HG02571 (cell line): ENCODE data around the gene SEMA7A.

Source experiments
- ATAC-seq: cut with Tn5 transposase; IDR thresholded peaks from one replicate; pipeline ENCODE4 v1.9.1; 2021; ENCODE audit warnings: mild to moderate bottlenecking, moderate library complexity; ENCODE audit not compliant: unreplicated experiment

Gene SEMA7A

DNA sequence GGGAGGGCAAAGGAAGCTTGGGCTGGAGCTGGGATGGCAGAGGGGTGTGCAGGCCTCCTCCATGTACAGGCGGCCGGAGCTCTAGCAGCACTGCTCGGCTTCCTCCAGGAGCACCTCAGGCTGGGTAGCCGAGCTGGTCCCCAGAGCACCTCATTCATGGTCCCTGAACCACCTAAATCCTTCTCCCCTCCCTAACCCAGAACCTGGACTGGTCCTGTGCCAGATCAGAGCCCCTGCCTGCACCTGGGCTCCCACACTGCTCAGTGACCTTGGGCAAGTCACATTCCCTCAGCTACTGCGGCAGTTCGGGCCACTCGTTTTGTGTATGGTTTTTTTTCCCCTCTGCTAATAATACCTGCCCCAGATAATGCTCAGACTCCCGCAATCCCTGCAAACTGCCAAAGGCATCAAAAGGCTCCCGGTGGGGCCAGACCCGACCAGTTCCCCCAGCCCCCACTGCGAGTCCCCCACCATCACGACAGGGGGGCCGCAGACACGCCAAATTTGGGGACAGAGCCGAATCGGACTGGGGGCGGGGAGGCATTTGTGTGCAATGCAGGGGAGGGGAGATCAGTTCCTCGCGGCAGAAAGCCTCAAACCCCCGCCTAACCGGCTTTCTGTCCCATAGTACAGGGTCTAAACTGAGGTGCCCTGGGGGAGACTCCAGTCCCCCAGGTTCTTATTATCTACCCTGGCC is 1.3 kb downstream of the SEMA7A start:
- no peak for ATAC-seq

GRCh38 chr15:74431645-74432044 is 2.1 kb downstream of the SEMA7A start:
- no peak for ATAC-seq

DNA sequence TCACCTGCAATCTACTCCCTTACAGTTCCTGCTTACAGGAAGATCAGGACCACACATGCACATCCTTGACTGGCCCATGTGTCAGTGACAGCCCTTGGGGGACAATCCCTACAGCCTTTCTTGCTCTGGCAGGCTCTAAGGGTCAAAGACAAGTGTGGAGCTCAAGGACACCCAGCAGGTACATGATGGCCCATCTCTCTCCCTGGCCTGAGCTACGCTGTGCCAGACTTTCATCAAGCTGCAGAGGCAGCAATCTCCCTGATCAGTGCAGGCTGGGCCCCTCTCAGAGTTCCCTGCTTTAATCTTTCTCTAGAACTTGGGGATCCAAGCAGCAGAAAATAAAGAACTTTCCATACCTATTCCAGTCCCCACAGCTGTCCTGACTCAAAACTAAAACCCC is 2.6 kb downstream of the SEMA7A start:
- no peak for ATAC-seq

DNA sequence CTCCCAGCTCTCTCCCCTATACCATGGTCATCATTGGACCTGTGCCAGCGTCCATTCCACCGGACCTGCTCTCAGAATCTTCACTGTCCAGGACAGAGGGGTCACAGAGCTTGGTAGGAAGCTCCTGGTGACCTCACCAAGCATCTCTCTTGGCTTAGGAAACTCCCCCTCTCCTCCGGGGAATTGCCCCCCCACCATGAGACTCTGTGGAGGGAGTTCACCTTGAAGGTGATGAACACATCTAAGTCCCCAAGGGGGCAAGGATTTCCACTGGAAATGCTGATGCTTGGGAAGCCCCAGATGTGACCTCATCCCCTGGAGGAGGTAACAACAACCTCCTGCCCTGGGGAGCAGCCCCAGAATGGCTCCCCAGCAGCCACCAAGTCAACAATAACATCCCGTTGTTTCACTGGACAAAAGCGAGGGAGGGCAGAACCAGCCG is 3.2 kb downstream of the SEMA7A start:
- no peak for ATAC-seq

- ATAC-seq: no peak
Observed at GRCh38 chr15:74429781-74430400, 3.9 kb downstream of the SEMA7A start.

DNA sequence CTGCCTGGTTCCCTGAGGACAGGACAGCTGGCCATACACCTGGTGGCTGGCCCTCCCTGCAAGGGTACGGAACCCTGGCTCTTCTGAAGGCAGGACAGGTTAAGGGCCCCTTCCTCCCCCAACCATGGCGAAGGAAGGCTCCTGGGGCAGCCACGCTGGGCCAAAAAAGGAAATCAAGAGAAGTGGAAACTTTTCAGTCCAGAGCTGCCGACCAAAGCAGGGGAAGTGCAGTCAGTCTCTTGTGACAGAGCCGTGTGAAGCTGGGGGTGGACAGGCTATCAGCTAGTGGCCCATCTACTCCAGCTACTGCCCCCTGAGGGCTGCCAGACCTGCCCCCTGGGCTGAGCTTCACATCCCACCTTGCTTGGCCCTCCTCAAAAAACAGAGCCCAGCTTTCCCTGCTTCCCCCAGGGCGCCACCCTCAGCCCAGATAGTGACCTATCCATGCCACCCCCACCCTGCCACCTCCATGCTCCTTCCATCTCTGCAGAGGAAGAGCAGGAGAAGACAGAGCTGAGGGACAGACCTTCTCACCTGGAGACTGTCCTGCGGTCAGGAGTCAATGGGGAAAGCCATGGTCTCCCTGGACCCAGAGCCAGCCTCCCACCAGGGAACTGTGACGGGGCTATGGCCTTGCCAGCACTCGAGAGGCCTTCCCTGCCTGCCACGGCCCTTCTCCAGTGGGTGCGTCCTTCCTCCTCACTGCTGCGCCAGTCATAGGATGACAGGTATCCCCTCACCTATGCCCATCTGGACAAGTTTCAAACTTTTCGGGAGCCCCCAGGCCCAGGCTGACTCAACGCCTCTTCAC is 4.6 kb downstream of the SEMA7A start:
- ATAC-seq: no peak

- ATAC-seq: no peak
Observed at GRCh38 chr15:74428442-74428787, 5.3 kb downstream of the SEMA7A start.

- ATAC-seq: no peak
Observed at GRCh38 chr15:74427607-74428441, 5.9 kb downstream of the SEMA7A start.

GRCh38 chr15:74426404-74427281 is 7.1 kb downstream of the SEMA7A start:
- ATAC-seq: no peak

DNA sequence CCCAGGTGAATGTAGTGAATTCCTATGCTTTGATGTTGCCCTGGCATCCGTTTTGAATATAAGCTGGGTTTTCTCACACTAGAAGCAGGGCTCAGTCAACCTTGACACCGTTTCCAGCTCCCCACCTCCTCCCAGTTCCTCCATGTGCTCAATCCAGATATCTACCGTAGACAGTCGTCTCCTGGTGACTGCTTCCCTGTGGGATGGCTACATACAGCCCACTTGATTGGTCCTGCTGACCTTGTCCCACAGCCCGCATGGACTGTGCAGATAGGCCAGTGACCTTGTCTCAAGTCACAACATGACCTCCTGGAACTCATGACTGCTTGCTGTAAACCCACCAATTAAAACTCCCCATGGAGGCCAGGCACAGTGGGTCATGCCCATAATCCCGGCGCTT is 8.1 kb downstream of the SEMA7A start:
- no peak for ATAC-seq

DNA sequence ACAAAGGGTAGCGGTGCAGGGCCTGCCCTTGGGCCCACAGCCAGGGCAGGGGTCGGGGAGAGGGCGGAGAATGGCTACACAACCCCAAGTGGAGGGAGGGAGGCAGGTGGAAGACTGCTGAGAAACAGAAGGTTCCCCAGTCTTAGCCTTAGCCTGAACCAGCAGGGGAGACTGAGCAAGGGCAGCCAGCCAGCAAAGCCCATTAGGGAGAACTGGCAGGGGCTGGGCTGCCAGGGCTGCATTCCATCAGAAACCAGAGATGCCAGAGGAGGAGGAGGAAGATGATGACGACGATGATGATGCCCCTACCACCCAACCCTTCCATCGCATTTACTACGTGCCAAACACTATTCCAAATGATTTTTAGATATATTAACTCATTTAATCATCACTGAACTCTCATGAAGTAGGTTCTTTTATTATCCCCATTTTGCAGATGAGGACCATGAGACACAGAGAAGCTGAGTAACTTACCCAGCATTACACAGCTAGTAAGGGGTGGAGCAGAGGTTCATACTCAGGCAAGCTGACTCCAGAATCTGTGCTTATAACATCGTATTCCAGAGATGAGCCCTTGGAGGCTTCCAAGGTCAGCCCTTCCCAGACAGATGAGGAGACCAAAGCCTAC is 8.7 kb downstream of the SEMA7A start:
- no peak for ATAC-seq

DNA sequence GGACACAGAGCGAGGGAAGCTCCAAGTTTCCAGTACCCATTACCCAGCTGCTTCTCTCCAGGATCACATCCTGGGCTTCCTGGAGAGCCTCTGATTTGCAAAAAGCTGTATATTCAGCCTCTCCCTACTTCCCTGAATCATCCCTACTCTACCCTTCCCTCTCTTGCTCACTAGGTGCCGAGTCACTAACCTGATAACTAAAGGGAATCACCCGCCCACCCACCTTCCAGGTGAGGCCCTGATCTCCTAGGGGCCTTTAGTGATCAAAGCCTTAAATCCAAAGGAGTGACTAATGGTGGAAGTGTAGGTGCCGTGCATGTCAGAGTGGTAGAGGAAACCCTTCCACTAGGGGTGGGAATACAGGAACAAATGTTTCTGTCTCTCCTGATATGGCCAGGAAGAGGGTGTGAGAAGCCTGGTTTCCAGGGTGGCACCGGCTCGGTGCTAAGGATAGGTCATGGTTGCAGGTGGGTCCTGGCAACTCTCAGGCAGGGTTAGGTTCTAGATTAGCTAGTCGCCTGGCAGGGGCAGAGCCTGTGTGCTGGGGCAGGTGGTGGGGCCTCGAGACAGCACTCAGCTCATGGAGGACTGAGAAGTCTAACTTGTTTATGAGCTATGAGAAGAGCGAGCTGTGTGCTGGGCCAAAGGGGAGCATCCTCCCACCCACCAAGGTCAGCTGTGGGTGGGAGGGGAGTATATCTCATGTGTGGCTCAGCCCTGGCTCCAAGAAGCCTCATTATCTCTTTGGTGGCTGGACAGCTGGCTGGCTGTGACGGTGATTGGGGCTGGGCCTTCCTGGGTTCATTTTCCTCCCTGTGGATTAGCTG is 10.1 kb downstream of the SEMA7A start:
- ATAC-seq: no peak

- no peak for ATAC-seq
Observed at GRCh38 chr15:74422652-74423430, 10.9 kb downstream of the SEMA7A start.

GRCh38 chr15:74422265-74422651 is 11.5 kb downstream of the SEMA7A start:
- ATAC-seq: no peak

- no peak for ATAC-seq
Observed at GRCh38 chr15:74421302-74422245, 12.2 kb downstream of the SEMA7A start.

DNA sequence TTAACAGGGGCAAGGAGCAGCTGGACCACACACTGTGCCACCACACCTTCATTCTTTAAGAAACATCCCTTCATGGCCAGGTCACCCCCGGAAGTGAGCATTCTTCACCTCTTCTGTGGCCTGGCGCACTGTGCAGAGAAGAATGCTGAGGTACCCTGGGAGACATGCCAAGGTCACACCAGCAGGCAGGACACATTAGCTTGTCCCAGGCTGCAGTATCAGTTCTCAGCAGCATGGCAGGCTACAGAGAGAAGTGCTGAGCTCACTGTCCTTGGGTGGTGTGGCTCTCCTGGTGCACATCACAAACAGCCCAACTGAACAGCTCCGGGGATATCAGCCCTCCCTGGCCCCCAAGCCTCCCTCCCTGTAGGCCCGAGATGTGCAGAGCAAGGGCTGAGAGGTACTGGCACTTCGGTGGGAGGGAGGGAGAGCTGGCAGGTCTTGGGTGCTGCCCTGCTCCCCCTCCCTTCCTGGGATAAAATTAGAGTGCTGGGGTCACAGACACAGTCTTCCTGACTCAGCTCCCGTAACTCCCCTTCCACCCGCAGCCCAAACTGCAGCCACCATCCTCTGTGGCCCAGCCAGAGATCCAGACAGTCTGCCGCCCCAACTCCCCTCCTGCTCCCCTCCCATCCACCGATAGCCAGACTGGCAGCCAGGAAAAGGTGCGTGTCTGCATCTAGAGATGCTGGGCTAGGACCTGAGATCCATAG is 13.4 kb downstream of the SEMA7A start:
- ATAC-seq: no peak
